Common myeloid progenitor, CD34-positive (primary cell): Measurements from ENCODE around the gene TBL1XR1.

Source experiments
- CTCF ChIA-PET: fragments of 350-600 bp; sonication (Branson Sonifier 250); formaldehyde crosslinking; loops from one replicate; lab custom pipeline; 2021; ENCODE audit warnings: antibody characterized with exemption; lab: Charles Lee
- POLR2A ChIA-PET: fragments of 350-600 bp; sonication (Branson Sonifier 250); formaldehyde crosslinking; loops from one replicate; lab custom pipeline; 2021; ENCODE audit warnings: antibody characterized with exemption; lab: Charles Lee
- DNase-seq, 3 donors: peaks; one replicate each; pipeline versions ENCODE4 v3.0.0 to v3.0.0-alpha.2; 2013
- H3K27ac ChIP-seq, 2 experiments: 1 replicate in 1 of 2; 2 replicates in 1 of 2; pipeline ENCODE4 v1.7.0; 2013; ENCODE audit warnings: inconsistent platforms in 2 of 2, low read length in 2 of 2, mild to moderate bottlenecking in 2 of 2, low read depth in 1 of 2, moderate library complexity in 1 of 2; ENCODE audit not compliant: severe bottlenecking in 2 of 2, insufficient read depth in 1 of 2, poor library complexity in 1 of 2
- H3K27me3 ChIP-seq, 5 experiments: replicated peaks in 2 of 5; 1 replicate in 3 of 5; 2 replicates in 2 of 5; pipeline versions ENCODE4 v1.6.1 to v1.7.0; 2013; ENCODE audit warnings: low read length in 4 of 5, mild to moderate bottlenecking in 2 of 5, moderate library complexity in 2 of 5, inconsistent platforms in 1 of 5; ENCODE audit not compliant: insufficient read depth in 5 of 5, control insufficient read depth in 4 of 5
- H3K36me3 ChIP-seq, 4 experiments: 1 replicate in 2 of 4; 2 replicates in 2 of 4; pipeline versions ENCODE4 v1.6.1 to v1.7.0; 2013; ENCODE audit warnings: low read length in 3 of 4, control low read depth in 1 of 4, mild to moderate bottlenecking in 1 of 4; ENCODE audit not compliant: control insufficient read depth in 4 of 4, insufficient read depth in 4 of 4
- H3K4me1 ChIP-seq, 4 experiments: 1 replicate in 3 of 4; 2 replicates in 1 of 4; pipeline versions ENCODE4 v1.6.1 to v1.7.1; 2013; ENCODE audit warnings: low read length in 3 of 4, mild to moderate bottlenecking in 3 of 4, control low read depth in 1 of 4, inconsistent platforms in 1 of 4, moderate library complexity in 1 of 4; ENCODE audit not compliant: control insufficient read depth in 4 of 4, insufficient read depth in 4 of 4; ENCODE audit errors: control extremely low read depth in 1 of 4
- H3K4me3 ChIP-seq, 7 experiments: 1 replicate in 4 of 7; 2 replicates in 3 of 7; pipeline versions ENCODE4 v1.5.1 to v1.7.0; 2013; ENCODE audit warnings: mild to moderate bottlenecking in 7 of 7, low read length in 6 of 7, moderate library complexity in 6 of 7, inconsistent platforms in 2 of 7, low read depth in 2 of 7, control low read depth in 1 of 7; ENCODE audit not compliant: insufficient read depth in 4 of 7, control insufficient read depth in 1 of 7; ENCODE audit errors: extremely low read depth in 1 of 7
- H3K9me3 ChIP-seq, 5 experiments: 1 replicate in 4 of 5; 2 replicates in 1 of 5; pipeline versions ENCODE4 v1.6.1 to v1.7.1; 2013; ENCODE audit warnings: low read length in 4 of 5, mild to moderate bottlenecking in 2 of 5, inconsistent platforms in 1 of 5, low read depth in 1 of 5, moderate library complexity in 1 of 5; ENCODE audit not compliant: control insufficient read depth in 4 of 5, insufficient read depth in 2 of 5; ENCODE audit errors: control extremely low read depth in 1 of 5
- WGBS: methylation state at CpG from one replicate; pipeline ENCODE4 v1.1.5; 2013; ENCODE audit not compliant: insufficient coverage; 5-methylcytosine and 5-hydroxymethylcytosine counted together

TBL1XR1 gene

DNA sequence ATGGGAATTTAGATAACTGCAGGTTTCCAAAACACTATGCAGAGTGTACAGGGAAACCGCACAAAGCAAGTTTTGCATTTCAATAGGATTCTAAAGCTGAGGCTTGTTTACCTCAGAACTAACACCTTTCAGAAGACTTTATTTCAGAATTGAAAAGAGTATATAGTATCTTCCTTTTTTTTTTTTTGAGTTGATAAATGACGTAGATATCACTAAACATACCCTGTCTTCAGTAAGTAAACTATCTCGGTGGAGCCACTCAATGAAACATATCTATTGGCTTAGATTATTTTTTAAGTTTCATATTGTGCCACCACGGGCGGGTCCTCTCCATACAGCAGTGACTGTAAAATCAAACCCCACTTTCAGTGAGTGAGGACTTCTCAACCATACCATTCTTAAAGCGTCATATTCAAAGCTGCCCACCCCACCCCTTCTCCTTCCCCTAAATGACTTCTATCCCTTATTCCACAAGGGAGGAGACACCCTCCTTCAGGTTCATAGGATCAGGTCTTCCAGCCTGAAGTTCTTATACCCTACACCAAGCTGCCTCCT lies 2.0 kb upstream of the TBL1XR1 start:
- no peaks in the 10 kb centered on the region for H3K36me3 ChIP-seq
- WGBS, result 92% methylated on average over 5 of the region's 6 CpGs
- CTCF ChIA-PET, result interaction anchor here (0.6 to 4.8 kb wide), 10 partner anchors 18 to 160 kb away, joined by 3 to 31 read pairs (median 3); no protein-coding TSS in a partner anchor
- POLR2A ChIA-PET, result interaction anchor here (0.5 kb wide), 1 partner anchor 147 kb away, joined by 3 read pairs; no protein-coding TSS in a partner anchor
- H3K4me1 ChIP-seq, result peaks cover 19 to 23% (median 22%) of the 10 kb centered on the region in 4 experiments
- no peak overlapping the region for H3K4me3 ChIP-seq
- H3K27ac ChIP-seq, result no peak overlapping the region
- H3K27me3 ChIP-seq, result no peaks in the 10 kb centered on the region
- no peak for DNase-seq
- peaks cover 0 to 3% (median 0%) of the 10 kb centered on the region in 5 experiments for H3K9me3 ChIP-seq

DNA sequence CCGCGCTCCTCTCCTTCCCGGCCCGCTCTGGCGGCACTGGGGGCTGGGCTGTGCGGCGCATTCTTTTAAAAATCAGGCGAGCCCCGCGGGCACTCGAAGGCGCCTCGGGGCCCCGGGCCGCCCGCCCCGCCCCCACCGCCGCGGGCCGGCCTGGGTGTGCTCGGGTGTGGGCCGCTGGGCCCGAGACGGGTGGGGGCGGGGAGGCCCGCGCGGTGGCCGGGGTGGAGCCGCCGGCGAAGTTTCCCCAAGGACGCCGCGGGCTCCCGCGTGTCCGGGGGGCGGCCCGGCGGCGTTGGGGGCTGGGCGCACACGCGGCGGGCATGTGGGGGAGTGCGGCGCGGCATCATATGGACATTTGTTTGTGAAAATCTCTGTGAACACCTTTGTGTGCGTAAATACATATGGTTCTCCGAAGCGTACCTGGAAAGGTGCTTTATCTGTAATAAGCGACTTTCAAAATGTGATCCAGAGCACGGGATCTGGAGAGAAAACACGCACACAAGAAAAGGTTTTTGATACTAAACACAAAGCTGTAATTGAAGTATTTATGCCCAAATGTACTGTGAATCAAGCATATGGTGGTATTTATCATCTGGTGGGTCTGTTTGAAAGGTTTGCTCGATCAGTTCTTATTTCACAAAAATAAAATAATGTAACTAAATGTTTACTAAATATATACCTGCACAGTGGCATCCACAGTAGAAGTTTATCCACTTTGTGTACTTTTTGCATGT lies 612 bp upstream of the TBL1XR1 start:
- no peaks in the 10 kb centered on the region for H3K9me3 ChIP-seq
- peak in 2 of 3 donors; percentile 46 to 73 for DNase-seq
- H3K36me3 ChIP-seq, result peaks cover 0 to 4% (median 0%) of the 10 kb centered on the region in 4 experiments
- CTCF ChIA-PET, result interaction anchor here (1.0 to 4.8 kb wide), 8 partner anchors 21 to 161 kb away, joined by 3 to 31 read pairs (median 4); no protein-coding TSS in a partner anchor
- 0% methylated on average over 46 of the region's 57 CpGs for WGBS
- peaks cover 24 to 34% (median 32%) of the 10 kb centered on the region in 4 experiments for H3K4me1 ChIP-seq
- POLR2A ChIA-PET, result interaction anchor here (0.6 to 3.9 kb wide), 5 partner anchors 51 to 163 kb away, joined by 3 to 26 read pairs (median 3); no protein-coding TSS in a partner anchor
- H3K4me3 ChIP-seq, result peak overlapping the region; percentile 31 to 85 (median 62)
- peak overlapping the region in 1 of 2 experiments; percentile 80 for H3K27ac ChIP-seq
- H3K27me3 ChIP-seq, result no peaks in the 10 kb centered on the region

DNA sequence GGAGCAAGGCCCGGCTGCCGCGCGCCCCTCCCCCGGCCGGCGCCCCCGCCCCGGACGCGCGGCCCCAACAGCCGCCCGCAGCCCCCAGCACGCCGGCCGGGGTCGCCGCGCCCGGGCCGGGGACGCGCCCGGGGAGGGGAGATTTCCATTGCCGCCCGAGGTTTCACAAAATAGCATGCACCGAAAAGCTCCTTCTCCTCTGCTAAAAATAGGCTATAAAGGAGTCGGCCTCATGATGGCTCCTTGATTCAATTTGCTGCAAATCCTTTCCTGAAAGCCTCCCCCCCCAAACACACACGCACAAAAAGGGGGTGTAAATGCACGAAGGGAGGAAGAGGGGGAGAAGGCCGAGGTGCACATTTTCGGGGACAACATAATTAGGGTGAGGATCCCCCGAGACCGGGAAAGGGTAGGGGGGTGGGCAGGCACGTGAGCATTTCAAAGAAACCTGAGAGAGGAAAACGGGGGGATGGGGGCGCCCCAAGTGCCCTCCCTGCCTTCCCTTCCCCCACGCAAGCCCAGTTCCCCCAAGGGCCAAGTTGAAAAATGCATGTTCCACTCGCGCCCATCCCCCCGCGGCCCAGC lies 734 bp downstream of the TBL1XR1 start:
- peak overlapping the region; percentile 93 to 95 for H3K27ac ChIP-seq
- 0% methylated on average over 30 of the region's 43 CpGs for WGBS
- peaks cover 0 to 4% (median 0%) of the 10 kb centered on the region in 4 experiments for H3K36me3 ChIP-seq
- ChIA-PET POLR2A (interaction anchor here (0.6 to 3.9 kb wide), 14 partner anchors 9 to 981 kb away, joined by 3 to 26 read pairs (median 4); no protein-coding TSS in a partner anchor), CTCF (interaction anchor here (1.0 to 4.8 kb wide), 5 partner anchors 50 to 163 kb away, joined by 4 to 31 read pairs (median 8); no protein-coding TSS in a partner anchor)
- peaks cover 24 to 46% (median 37%) of the 10 kb centered on the region in 4 experiments for H3K4me1 ChIP-seq
- peak overlapping the region; percentile 66 to 97 (median 93) for H3K4me3 ChIP-seq
- H3K27me3 ChIP-seq, result no peaks in the 10 kb centered on the region
- no peaks in the 10 kb centered on the region for H3K9me3 ChIP-seq
- DNase-seq, result peak; percentile 70 to 83 (median 75)

DNA sequence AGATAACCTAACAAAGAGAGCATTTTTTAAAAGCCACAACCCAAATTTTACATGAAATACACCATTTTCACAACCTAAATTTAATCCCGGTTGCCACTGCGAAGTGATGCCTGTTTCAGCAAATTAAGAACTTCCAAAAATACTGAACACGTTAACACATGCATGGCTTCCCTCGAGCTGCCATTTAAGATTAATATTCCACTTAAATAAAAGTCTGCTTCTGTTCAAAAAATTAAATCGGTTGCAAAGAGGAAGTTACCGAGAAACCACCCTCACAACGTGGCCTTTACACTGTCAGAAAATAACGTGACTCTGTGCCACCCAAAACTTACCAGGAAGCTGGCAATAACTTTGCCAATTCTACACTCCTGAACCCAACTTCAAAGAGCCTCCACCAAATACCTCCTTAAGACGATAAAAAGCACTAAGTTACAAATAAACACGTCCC lies 1.2 kb downstream of the TBL1XR1 start:
- H3K27me3 ChIP-seq, result no peaks in the 10 kb centered on the region
- 0% methylated on average over 4 of the region's 10 CpGs for WGBS
- H3K27ac ChIP-seq, result peak overlapping the region; percentile 93 to 95
- peak overlapping the region in 6 of 7 experiments; percentile 85 to 97 (median 94) for H3K4me3 ChIP-seq
- H3K36me3 ChIP-seq, result peaks cover 0 to 4% (median 0%) of the 10 kb centered on the region in 4 experiments
- CTCF ChIA-PET, result interaction anchor here (1.0 to 4.8 kb wide), 7 partner anchors 50 to 163 kb away, joined by 3 to 31 read pairs (median 5); no protein-coding TSS in a partner anchor
- POLR2A ChIA-PET, result interaction anchor here (0.6 to 3.9 kb wide), 12 partner anchors 8 to 982 kb away, joined by 3 to 26 read pairs (median 4); no protein-coding TSS in a partner anchor
- peaks cover 24 to 51% (median 42%) of the 10 kb centered on the region in 4 experiments for H3K4me1 ChIP-seq
- DNase-seq, result peak; percentile 72 to 92 (median 88)
- no peaks in the 10 kb centered on the region for H3K9me3 ChIP-seq

DNA sequence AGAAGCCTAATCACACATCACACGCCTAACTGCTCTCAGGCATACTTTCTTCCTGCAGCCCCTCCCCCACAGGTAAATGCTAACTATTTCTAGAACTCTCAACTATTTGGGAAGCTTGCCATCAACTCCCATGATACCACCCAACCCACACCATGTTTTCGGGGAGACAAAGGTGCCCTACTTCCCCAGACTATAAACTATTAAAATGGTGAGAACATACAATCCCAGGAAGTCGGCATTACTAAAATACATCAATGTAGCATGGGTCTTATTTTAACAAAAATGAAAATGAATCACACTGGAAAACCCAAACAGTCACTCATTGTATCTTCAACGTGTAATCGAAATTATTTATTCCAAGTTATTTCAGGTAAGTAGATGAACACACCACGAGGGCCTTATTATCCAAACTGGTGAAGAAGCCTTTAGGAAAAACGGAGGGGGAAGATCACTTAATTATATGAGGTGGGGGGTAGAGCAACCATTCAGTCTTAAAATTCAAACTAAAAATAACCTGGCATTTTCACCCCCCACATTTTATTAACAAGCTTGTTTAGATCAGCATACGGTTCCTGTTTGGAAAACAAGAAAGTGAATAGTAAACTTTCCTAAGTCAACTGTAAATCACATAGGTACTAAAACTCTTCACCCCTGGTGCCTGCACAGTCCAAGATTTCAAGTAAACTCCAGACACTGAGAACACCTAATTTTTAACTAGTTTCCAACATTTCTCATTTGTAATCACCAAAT lies 1.9 kb downstream of the TBL1XR1 start:
- ChIA-PET POLR2A (interaction anchor here (0.7 to 3.9 kb wide), 11 partner anchors 8 to 164 kb away, joined by 3 to 26 read pairs (median 3); no protein-coding TSS in a partner anchor), CTCF (interaction anchor here (1.2 to 4.8 kb wide), 7 partner anchors 49 to 164 kb away, joined by 3 to 31 read pairs (median 5); no protein-coding TSS in a partner anchor)
- peak overlapping the region; percentile 93 to 95 for H3K27ac ChIP-seq
- peak overlapping the region in 6 of 7 experiments; percentile 85 to 97 (median 94) for H3K4me3 ChIP-seq
- H3K27me3 ChIP-seq, result no peaks in the 10 kb centered on the region
- WGBS, result 6% methylated on average over 2 of the region's 8 CpGs
- DNase-seq, result peak in 2 of 3 donors; percentile 35 to 43
- H3K9me3 ChIP-seq, result no peaks in the 10 kb centered on the region
- peaks cover 26 to 57% (median 46%) of the 10 kb centered on the region in 4 experiments for H3K4me1 ChIP-seq
- H3K36me3 ChIP-seq, result peaks cover 0 to 4% (median 0%) of the 10 kb centered on the region in 4 experiments

DNA sequence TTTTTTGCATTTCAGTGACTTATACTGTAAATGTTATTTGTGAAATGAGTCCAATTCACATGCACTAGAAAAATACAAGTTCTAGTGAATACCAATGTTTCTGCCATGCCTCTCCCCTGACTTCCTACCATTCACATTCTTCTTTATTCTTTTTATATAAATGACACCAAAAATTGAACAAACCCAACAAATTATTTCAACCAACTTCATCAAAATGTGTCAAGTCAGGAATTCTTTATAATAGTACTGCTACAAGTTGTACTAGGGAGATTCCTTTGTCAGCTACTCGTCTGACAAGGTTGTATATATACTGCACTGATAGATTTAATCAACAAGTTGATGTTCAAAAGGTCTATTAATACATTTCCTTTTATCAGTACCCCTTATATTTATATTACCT lies 3.0 kb downstream of the TBL1XR1 start:
- Histone ChIP-seq H3K4me3 (peak overlapping the region in 6 of 7 experiments; percentile 85 to 97 (median 94)), H3K36me3 (peaks cover 0 to 4% (median 0%) of the 10 kb centered on the region in 4 experiments), H3K4me1 (peaks cover 26 to 59% (median 45%) of the 10 kb centered on the region in 4 experiments), H3K27ac (peak overlapping the region; percentile 93 to 95), H3K9me3 (no peaks in the 10 kb centered on the region), H3K27me3 (no peaks in the 10 kb centered on the region)
- WGBS, result no CpG with 5 or more reads among the region's 1 CpG
- no peak for DNase-seq
- ChIA-PET POLR2A (interaction anchor here (0.6 to 3.9 kb wide), 3 partner anchors 16 to 63 kb away, joined by 3 to 26 read pairs (median 4); no protein-coding TSS in a partner anchor), CTCF (interaction anchor here (1.1 to 2.2 kb wide), 5 partner anchors 35 to 165 kb away, joined by 3 to 11 read pairs (median 4); no protein-coding TSS in a partner anchor)
